Measurements from ENCODE around the gene GIT2. TPM values are rescaled to one million over a fixed set of nuclear protein-coding genes. Genes with fewer than 3 reads are reported as not detected.
"Not testable (repeated sequence)": the region's sequence is repeated elsewhere in the genome, so short reads cannot be mapped to it uniquely, and the experiment has no call there.

Gene GIT2
- total and polyA plus RNA-seq, 3 donors from 2014 or later, result 47.2 to 51.9 (median 47.2) TPM

- no peak for DNase-seq
- H3K9me3 ChIP-seq, result no peaks in the 10 kb centered on the region
- intact Hi-C loops (cut with DNase I; ENCODE audit: low total_unique reads), result no loop called here
- no peak overlapping the region for H3K27ac ChIP-seq
- H3K36me3 ChIP-seq (ENCODE audit: low read depth, missing control alignments), result no peaks in the 10 kb centered on the region
- peaks cover 19% of the 10 kb centered on the region for H3K4me1 ChIP-seq
- H3K4me3 ChIP-seq, result no peak overlapping the region
- 81 to 83% methylated on average over 14 to 15 of the region's 15 CpGs for WGBS, 2 donors
- H3K27me3 ChIP-seq, result no peaks in the 10 kb centered on the region
- no peak for TF ChIP-seq CTCF (IDR thresholded peaks at IDR 0.05)
- TF ChIP-seq POLR2A (IDR thresholded peaks at IDR 0.05), result no peak
Measured at GRCh38 chr12:109902891-109903418, 93.2 kb downstream of the GIT2 start.

- DNase-seq, result no peak
- peaks cover 19% of the 10 kb centered on the region for H3K4me1 ChIP-seq
- 2 to 3% methylated on average over 11 to 16 of the region's 16 CpGs for WGBS, 2 donors
- H3K4me3 ChIP-seq, result peak overlapping the region; percentile 95
- no peaks in the 10 kb centered on the region for H3K27me3 ChIP-seq
- H3K27ac ChIP-seq, result peak overlapping the region; percentile 77 to 81
- intact Hi-C loops (cut with DNase I; ENCODE audit: low total_unique reads), result no loop called here
- H3K36me3 ChIP-seq (ENCODE audit: low read depth, missing control alignments), result no peaks in the 10 kb centered on the region
- H3K9me3 ChIP-seq, result no peaks in the 10 kb centered on the region
- TF ChIP-seq POLR2A (IDR thresholded peaks at IDR 0.05) (no peak), CTCF (IDR thresholded peaks at IDR 0.05) (no peak)
Measured at GRCh38 chr12:109900752-109901580, 95.2 kb downstream of the GIT2 start.

GRCh38 chr12:109899783-109900751, 96.1 kb downstream of the GIT2 start, which contains the start of gene TCHP:
TCHP (plus strand) TSS chr12:109900274; CDS start chr12:109903027, 2,753 bp downstream.
- Histone ChIP-seq H3K9me3 (no peaks in the 10 kb centered on the region), H3K4me3 (peak within 1 kb of the TSS; percentile 95), H3K36me3 (ENCODE audit: low read depth, missing control alignments) (no peaks in the 10 kb centered on the region), H3K27me3 (no peaks in the 10 kb centered on the region), H3K4me1 (peaks cover 19% of the 10 kb centered on the region), H3K27ac (peak within 1 kb of the TSS; percentile 77 to 81)
- intact Hi-C loops (cut with DNase I; ENCODE audit: low total_unique reads), result no loop called here
- TF ChIP-seq CTCF (IDR thresholded peaks at IDR 0.05) (peak; percentile 27 to 42 (median 29)), POLR2A (IDR thresholded peaks at IDR 0.05) (no peak)
- peak; percentile 93 for DNase-seq
- 1% methylated on average over 24 to 68 of the region's 69 CpGs for WGBS, 2 donors

- H3K9me3 ChIP-seq; intact Hi-C loops (cut with DNase I; ENCODE audit: low total_unique reads); H3K36me3 ChIP-seq (ENCODE audit: low read depth, missing control alignments); DNase-seq; H3K27me3 ChIP-seq: not testable (repeated sequence)
- Histone ChIP-seq H3K27ac (peak overlapping the region; percentile 77 to 81), H3K4me3 (peak overlapping the region in 1 of 2 donors; percentile 95), H3K4me1 (peaks cover 19% of the 10 kb centered on the region)
- WGBS, 2 donors, result 75 to 81% methylated on average over 15 of the region's 15 CpGs
Measured at GRCh38 chr12:109899345-109899744, 96.8 kb downstream of the GIT2 start.

GRCh38 chr12:109897029-109897428, 99.1 kb downstream of the GIT2 start:
- Histone ChIP-seq H3K27ac (no peak overlapping the region), H3K4me1 (peaks cover 19% of the 10 kb centered on the region), H3K4me3 (no peak overlapping the region), H3K9me3 (no peaks in the 10 kb centered on the region), H3K36me3 (ENCODE audit: low read depth, missing control alignments) (no peaks in the 10 kb centered on the region), H3K27me3 (no peaks in the 10 kb centered on the region)
- WGBS, 2 donors, result 80 to 89% methylated on average over 6 of the region's 6 CpGs
- no peak for DNase-seq
- intact Hi-C loops (cut with DNase I; ENCODE audit: low total_unique reads), result no loop called here
- TF ChIP-seq POLR2A (IDR thresholded peaks at IDR 0.05), result no peak
- TF ChIP-seq CTCF (IDR thresholded peaks at IDR 0.05), result no peak
